Astrocyte (in vitro differentiated cells and primary cell): ENCODE measurements around the gene DDRGK1.

Source experiments
- CTCF ChIP-seq: IDR thresholded peaks from 2 replicates; pipeline ENCODE4 v1.5.1; 2011; ENCODE audit warnings: low read depth, mild to moderate bottlenecking, inconsistent platforms, low read length, moderate library complexity; ENCODE audit not compliant: insufficient read depth
- EZH2 ChIP-seq: IDR thresholded peaks from 2 replicates; pipeline ENCODE4 v1.6.1; 2012; ENCODE audit warnings: mild to moderate bottlenecking, low read length, inconsistent platforms; ENCODE audit not compliant: insufficient read depth

DNA sequence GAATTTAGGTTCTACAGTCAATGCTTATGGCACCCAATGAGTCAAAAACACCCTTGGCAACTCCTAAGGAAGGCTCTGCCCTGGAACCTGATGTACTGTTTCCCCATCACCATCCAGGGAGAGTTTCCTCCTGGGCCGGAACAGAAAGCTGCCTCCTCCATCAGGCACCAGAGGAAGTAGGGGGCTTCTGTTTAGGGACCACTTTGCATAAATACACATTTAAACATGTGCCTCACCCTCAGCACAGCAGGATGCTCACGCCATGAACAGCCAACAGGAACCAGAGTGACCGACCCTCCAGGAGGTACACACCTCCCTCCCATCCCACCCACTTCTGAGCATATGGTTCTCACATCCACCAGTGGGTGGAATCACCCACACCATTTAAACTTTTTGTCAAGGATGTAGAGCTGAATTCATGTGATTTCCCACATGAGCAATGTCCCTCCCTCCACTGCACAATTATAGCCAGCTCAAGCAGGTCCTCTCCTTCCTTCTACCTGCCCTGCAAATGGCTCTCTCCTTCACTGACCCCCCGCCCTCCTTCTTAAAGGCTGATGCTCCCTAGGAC is 14.8 kb downstream of the DDRGK1 start:
- TF ChIP-seq CTCF (no peak), EZH2 (no peak)
